ENCODE data around the gene PSEN1. TPM values are rescaled to one million over a fixed set of nuclear protein-coding genes. Genes with fewer than 3 reads are reported as not detected.

Gene PSEN1
- total RNA-seq, 2 experiments from 2014 or later: 31.2 to 31.6 TPM

GRCh38 chr14:73220061-73220460, 83.8 kb downstream of the PSEN1 start:
- no peak overlapping the region for H3K27ac Mint-ChIP-seq
- H3K36me3 Mint-ChIP-seq (ENCODE audit: low read depth): peaks cover 38% of the 10 kb centered on the region
- H3K27me3 Mint-ChIP-seq: no peaks in the 10 kb centered on the region
- ChIA-PET CTCF (interaction anchor here (0.9 to 1.5 kb wide), 4 partner anchors 12 to 289 kb away, joined by 3 to 4 read pairs (median 4); partner anchors contain the start of gene NUMB), POLR2A (no interaction called here)
- H3K4me1 Mint-ChIP-seq: peaks cover 21% of the 10 kb centered on the region
- H3K9me3 Mint-ChIP-seq (ENCODE audit: low read depth): no peaks in the 10 kb centered on the region
- DNase-seq: no peak
- intact Hi-C loops (cut with DNase I, micrococcal nuclease): no loop called here
- no peak for ATAC-seq
- H3K4me3 Mint-ChIP-seq: no peak overlapping the region

- peaks cover 38% of the 10 kb centered on the region for H3K36me3 Mint-ChIP-seq (ENCODE audit: low read depth)
These were observed 84.3 kb downstream of the PSEN1 start for GRCh38 chr14:73220634-73221033.

DNA sequence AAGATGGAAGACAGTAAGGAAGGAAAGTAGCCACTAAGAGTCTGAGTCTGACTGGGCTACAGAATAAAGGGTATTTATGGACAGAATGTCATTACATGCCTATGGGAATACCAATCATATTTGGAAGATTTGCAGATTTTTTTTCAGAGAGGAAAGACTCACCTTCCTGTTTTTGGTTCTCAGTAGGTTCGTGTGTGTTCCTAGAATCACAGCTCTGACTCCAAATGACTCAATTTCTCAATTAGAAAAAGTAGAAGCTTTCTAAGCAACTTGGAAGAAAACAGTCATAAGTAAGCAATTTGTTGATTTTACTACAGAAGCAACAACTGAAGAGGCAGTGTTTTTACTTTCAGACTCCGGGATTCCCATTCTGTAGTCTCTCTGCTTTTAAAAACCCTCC, 85.6 kb downstream of the PSEN1 start:
- H3K27ac Mint-ChIP-seq: peak overlapping the region; percentile 62
- H3K9me3 Mint-ChIP-seq (ENCODE audit: low read depth): no peaks in the 10 kb centered on the region

More at GRCh38 chr14:73220634-73221033, 84.3 kb downstream of the PSEN1 start:
- ChIA-PET POLR2A (no interaction called here), CTCF (interaction anchor here (1.0 to 1.5 kb wide), 4 partner anchors 11 to 288 kb away, joined by 3 to 4 read pairs (median 3); partner anchors contain the start of gene NUMB)
- intact Hi-C loops (cut with DNase I, micrococcal nuclease): no loop called here
- Mint-ChIP-seq H3K27me3 (no peaks in the 10 kb centered on the region), H3K4me3 (no peak overlapping the region), H3K4me1 (peaks cover 21% of the 10 kb centered on the region), H3K9me3 (ENCODE audit: low read depth) (no peaks in the 10 kb centered on the region), H3K27ac (no peak overlapping the region)
- no peak for ATAC-seq
- DNase-seq: no peak

GRCh38 chr14:73223049-73223448, 86.7 kb downstream of the PSEN1 start:
- intact Hi-C loops (cut with DNase I, micrococcal nuclease): no loop called here
- DNase-seq: peak; percentile 60
- peak; percentile 94 for ATAC-seq
- ChIA-PET POLR2A (no interaction called here), CTCF (interaction anchor here (0.7 to 1.5 kb wide), 6 partner anchors 9 to 266 kb away, joined by 3 to 5 read pairs (median 4); no protein-coding TSS in a partner anchor)
- Mint-ChIP-seq H3K27me3 (no peaks in the 10 kb centered on the region), H3K36me3 (ENCODE audit: low read depth) (peaks cover 38% of the 10 kb centered on the region), H3K4me1 (peaks cover 21% of the 10 kb centered on the region), H3K27ac (peak overlapping the region; percentile 74), H3K9me3 (ENCODE audit: low read depth) (no peaks in the 10 kb centered on the region), H3K4me3 (no peak overlapping the region)

More for the DNA sequence above, 85.6 kb downstream of the PSEN1 start:
- POLR2A ChIA-PET: no interaction called here
- Mint-ChIP-seq H3K4me1 (peaks cover 21% of the 10 kb centered on the region), H3K4me3 (no peak overlapping the region), H3K27me3 (no peaks in the 10 kb centered on the region), H3K36me3 (ENCODE audit: low read depth) (peaks cover 39% of the 10 kb centered on the region)
- DNase-seq (no peak), ATAC-seq (no peak)
- intact Hi-C loops (cut with DNase I, micrococcal nuclease): no loop called here
- CTCF ChIA-PET: interaction anchor here (0.6 to 1.0 kb wide), 2 partner anchors 58 to 250 kb away, joined by 3 to 4 read pairs; no protein-coding TSS in a partner anchor

- Mint-ChIP-seq H3K4me3 (no peak overlapping the region), H3K9me3 (ENCODE audit: low read depth) (no peaks in the 10 kb centered on the region), H3K27ac (no peak overlapping the region), H3K27me3 (no peaks in the 10 kb centered on the region), H3K36me3 (ENCODE audit: low read depth) (peaks cover 21% of the 10 kb centered on the region), H3K4me1 (peaks cover 21% of the 10 kb centered on the region)
- DNase-seq: no peak
- ChIA-PET CTCF (interaction anchor here (0.6 kb wide), 1 partner anchor 21 kb away, joined by 3 read pairs; no protein-coding TSS in a partner anchor), POLR2A (no interaction called here)
- intact Hi-C loops (cut with DNase I, micrococcal nuclease): no loop called here
- ATAC-seq: no peak
These were observed 89.2 kb downstream of the PSEN1 start for GRCh38 chr14:73225496-73225895.

- ATAC-seq (no peak), DNase-seq (no peak)
- peaks cover 8% of the 10 kb centered on the region for H3K36me3 Mint-ChIP-seq (ENCODE audit: low read depth)
- no peaks in the 10 kb centered on the region for H3K9me3 Mint-ChIP-seq (ENCODE audit: low read depth)
- H3K27ac Mint-ChIP-seq: no peak overlapping the region
- no peaks in the 10 kb centered on the region for H3K27me3 Mint-ChIP-seq
- ChIA-PET CTCF (no interaction called here), POLR2A (no interaction called here)
- no peak overlapping the region for H3K4me3 Mint-ChIP-seq
- intact Hi-C loops (cut with DNase I, micrococcal nuclease): no loop called here
- H3K4me1 Mint-ChIP-seq: peaks cover 3% of the 10 kb centered on the region
These were observed 91.8 kb downstream of the PSEN1 start for GRCh38 chr14:73227812-73228781.

DNA sequence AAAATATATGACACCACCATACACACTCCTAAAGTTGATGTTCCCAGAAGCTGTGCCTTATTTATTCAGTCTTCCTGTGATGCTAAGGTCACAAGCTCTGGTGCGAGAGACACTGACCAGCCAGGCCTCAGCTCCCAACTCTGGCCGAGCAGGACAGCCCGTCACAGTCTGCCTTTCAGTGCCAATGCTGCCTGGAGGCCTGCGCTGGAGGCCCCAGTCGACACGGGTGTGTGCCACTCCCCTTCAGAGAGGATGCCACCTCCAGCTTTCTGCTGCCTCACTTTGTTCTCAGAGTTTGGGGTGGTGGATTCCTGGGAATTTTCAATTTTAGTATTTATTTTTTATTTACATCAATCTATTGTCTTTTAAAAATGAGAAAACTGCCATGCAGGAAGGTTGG, 93.7 kb downstream of the PSEN1 start:
- ATAC-seq: no peak
- H3K9me3 Mint-ChIP-seq (ENCODE audit: low read depth): no peaks in the 10 kb centered on the region
- DNase-seq: no peak
- H3K36me3 Mint-ChIP-seq (ENCODE audit: low read depth): peaks cover 2% of the 10 kb centered on the region
- POLR2A ChIA-PET: no interaction called here
- no peaks in the 10 kb centered on the region for H3K4me1 Mint-ChIP-seq
- H3K4me3 Mint-ChIP-seq: no peak overlapping the region
- H3K27me3 Mint-ChIP-seq: peaks cover 17% of the 10 kb centered on the region
- no peak overlapping the region for H3K27ac Mint-ChIP-seq
- CTCF ChIA-PET: interaction anchor here (0.8 to 1.2 kb wide), 2 partner anchors 13 to 20 kb away, joined by 3 read pairs; no protein-coding TSS in a partner anchor
- intact Hi-C loops (cut with DNase I, micrococcal nuclease): no loop called here

DNA sequence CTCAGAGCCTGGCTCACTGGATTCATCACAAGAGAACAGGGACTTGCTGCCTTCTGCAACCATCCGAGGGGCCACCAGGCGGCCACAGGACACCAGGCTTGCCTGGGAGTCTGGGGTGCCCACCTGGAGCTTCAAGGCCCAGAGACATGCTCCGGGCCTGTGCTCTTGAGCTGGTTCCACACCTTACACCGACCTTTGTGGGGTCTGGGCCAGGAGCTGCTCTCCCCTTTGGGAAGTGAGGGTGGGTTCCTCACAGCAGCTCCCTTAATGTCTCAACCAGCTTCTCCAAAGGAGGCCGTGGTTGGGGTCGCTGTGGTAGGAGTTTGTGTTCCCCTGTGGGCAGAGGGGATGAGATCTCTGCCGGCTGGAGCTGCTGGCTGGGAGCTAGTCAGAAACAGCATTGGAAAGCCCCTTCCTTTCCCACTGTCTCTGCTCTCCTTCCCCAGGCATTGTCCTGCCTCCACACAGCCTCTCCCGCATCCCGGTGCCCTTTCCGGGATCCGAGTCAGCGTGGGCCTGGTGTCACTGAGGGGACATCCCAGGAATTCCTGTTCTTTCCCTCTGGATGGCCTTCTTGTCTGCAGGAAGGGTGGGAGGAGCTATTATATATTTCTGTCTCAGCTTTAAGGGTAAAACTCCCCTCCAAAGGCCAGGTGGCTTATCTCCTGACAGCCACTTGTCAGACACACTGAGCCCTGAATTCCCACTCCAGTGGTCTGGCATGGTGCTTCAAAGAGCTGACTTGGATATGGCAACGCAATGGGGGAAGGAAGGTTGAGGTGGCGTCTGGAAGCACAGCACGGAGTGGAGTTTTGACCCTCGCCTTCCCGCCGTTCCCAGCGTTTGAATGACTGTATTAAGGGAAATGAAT, 95.9 kb downstream of the PSEN1 start:
- POLR2A ChIA-PET: no interaction called here
- Mint-ChIP-seq H3K4me1 (peaks cover 6% of the 10 kb centered on the region), H3K27me3 (peaks cover 36% of the 10 kb centered on the region), H3K27ac (no peak overlapping the region), H3K36me3 (ENCODE audit: low read depth) (no peaks in the 10 kb centered on the region), H3K9me3 (ENCODE audit: low read depth) (no peaks in the 10 kb centered on the region), H3K4me3 (no peak overlapping the region)
- DNase-seq (peak; percentile 32), ATAC-seq (no peak)
- intact Hi-C loops (cut with DNase I, micrococcal nuclease): no loop called here
- CTCF ChIA-PET: interaction anchor here (0.6 to 1.8 kb wide), 9 partner anchors 9 to 242 kb away, joined by 3 to 6 read pairs (median 4); no protein-coding TSS in a partner anchor

DNA sequence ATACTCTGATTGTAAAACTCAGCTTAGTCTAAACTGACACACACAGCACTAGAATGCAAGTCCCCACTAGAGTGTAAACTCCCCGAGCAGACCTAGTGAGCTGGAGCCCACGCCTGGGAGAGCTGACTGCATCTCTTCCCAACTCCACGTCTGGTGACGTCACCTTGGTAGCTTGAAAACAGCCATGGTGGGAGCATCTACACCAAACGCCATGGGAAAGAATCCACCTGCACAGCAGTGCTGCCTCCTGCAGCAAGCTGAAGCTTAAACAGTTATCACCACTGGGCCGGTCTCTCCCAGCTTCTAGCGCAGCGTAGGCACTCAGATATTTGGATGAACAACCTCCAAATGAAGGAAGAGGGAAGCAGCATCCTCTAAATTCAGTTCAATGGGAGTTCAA, 96.7 kb downstream of the PSEN1 start:
- POLR2A ChIA-PET: no interaction called here

DNA sequence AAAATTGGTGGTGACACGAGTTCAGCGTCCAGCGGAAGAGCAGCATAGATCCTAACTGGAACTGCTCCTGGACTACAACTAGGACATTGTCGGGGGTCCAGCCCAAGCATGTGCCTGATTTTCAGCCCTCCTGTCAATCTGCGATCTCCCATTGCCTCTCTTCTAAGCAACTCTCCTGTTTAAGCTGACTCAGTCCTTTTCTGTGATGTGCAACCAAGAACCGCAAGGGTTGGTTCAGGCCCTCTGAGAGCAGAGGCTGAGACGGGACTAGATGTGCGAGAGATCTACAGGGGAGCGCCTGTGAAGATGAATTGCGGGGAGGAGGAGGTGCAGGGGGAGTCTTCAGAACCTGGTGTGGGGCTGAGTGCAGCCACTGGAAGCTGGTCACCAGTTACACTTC, 97.3 kb downstream of the PSEN1 start:
- Mint-ChIP-seq H3K27ac (no peak overlapping the region), H3K4me1 (peaks cover 10% of the 10 kb centered on the region), H3K9me3 (ENCODE audit: low read depth) (no peaks in the 10 kb centered on the region), H3K4me3 (no peak overlapping the region), H3K27me3 (peaks cover 41% of the 10 kb centered on the region), H3K36me3 (ENCODE audit: low read depth) (no peaks in the 10 kb centered on the region)
- ATAC-seq (no peak), DNase-seq (no peak)
- intact Hi-C loops (cut with DNase I, micrococcal nuclease): no loop called here
- ChIA-PET POLR2A (no interaction called here), CTCF (no interaction called here)

More for the DNA sequence above, 96.7 kb downstream of the PSEN1 start:
- ATAC-seq (no peak), DNase-seq (no peak)
- no peaks in the 10 kb centered on the region for H3K9me3 Mint-ChIP-seq (ENCODE audit: low read depth)
- no peak overlapping the region for H3K27ac Mint-ChIP-seq
- H3K4me1 Mint-ChIP-seq: peaks cover 6% of the 10 kb centered on the region
- no peaks in the 10 kb centered on the region for H3K36me3 Mint-ChIP-seq (ENCODE audit: low read depth)
- intact Hi-C loops (cut with DNase I, micrococcal nuclease): no loop called here
- H3K27me3 Mint-ChIP-seq: peaks cover 37% of the 10 kb centered on the region
- CTCF ChIA-PET: interaction anchor here (0.6 to 1.4 kb wide), 3 partner anchors 10 to 239 kb away, joined by 4 to 6 read pairs (median 5); no protein-coding TSS in a partner anchor
- H3K4me3 Mint-ChIP-seq: no peak overlapping the region

- ChIA-PET CTCF (no interaction called here), POLR2A (no interaction called here)
- peaks cover 45% of the 10 kb centered on the region for H3K27me3 Mint-ChIP-seq
- no peaks in the 10 kb centered on the region for H3K36me3 Mint-ChIP-seq (ENCODE audit: low read depth)
- no peaks in the 10 kb centered on the region for H3K9me3 Mint-ChIP-seq (ENCODE audit: low read depth)
- intact Hi-C loops (cut with DNase I, micrococcal nuclease): no loop called here
- ATAC-seq: no peak
- no peak overlapping the region for H3K4me3 Mint-ChIP-seq
- H3K4me1 Mint-ChIP-seq: peaks cover 11% of the 10 kb centered on the region
- no peak overlapping the region for H3K27ac Mint-ChIP-seq
- no peak for DNase-seq
These were observed 97.7 kb downstream of the PSEN1 start for GRCh38 chr14:73234029-73234428.
